Measurements from ENCODE around the gene SCYGR3.

GRCh38 chr2:227565080-227565479, 49.6 kb downstream of the SCYGR3 start:
- TF ChIP-seq, protein P1, sequence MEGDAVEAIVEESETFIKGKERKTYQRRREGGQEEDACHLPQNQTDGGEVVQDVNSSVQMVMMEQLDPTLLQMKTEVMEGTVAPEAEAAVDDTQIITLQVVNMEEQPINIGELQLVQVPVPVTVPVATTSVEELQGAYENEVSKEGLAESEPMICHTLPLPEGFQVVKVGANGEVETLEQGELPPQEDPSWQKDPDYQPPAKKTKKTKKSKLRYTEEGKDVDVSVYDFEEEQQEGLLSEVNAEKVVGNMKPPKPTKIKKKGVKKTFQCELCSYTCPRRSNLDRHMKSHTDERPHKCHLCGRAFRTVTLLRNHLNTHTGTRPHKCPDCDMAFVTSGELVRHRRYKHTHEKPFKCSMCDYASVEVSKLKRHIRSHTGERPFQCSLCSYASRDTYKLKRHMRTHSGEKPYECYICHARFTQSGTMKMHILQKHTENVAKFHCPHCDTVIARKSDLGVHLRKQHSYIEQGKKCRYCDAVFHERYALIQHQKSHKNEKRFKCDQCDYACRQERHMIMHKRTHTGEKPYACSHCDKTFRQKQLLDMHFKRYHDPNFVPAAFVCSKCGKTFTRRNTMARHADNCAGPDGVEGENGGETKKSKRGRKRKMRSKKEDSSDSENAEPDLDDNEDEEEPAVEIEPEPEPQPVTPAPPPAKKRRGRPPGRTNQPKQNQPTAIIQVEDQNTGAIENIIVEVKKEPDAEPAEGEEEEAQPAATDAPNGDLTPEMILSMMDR (IDR thresholded peaks at IDR 0.05): no peak
- no peak for TF ChIP-seq POLR2A (IDR thresholded peaks at IDR 0.05)

All from body of pancreas (tissue), 4 donors.